HCT116 (cell line): Measurements from ENCODE around the gene ASCC1.

Experiments used
- ATF3 ChIP-seq: IDR thresholded peaks from 2 replicates; pipeline ENCODE4 v1.6.1; 2012
- CEBPB ChIP-seq: IDR thresholded peaks from 2 replicates; pipeline ENCODE4 v1.6.1; 2012; ENCODE audit warnings: low read depth
- EGR1 ChIP-seq: IDR thresholded peaks from 2 replicates; pipeline ENCODE4 v1.6.1; 2012; ENCODE audit warnings: low read depth
- ELF1 ChIP-seq: IDR thresholded peaks from 2 replicates; pipeline ENCODE4 v1.6.1; 2012; ENCODE audit warnings: low read depth, borderline replicate concordance
- EZH2 ChIP-seq: fragments of 200-600 bp; sonication (generic); IDR thresholded peaks from 2 replicates; pipeline ENCODE4 v1.6.1; 2017; ENCODE audit warnings: antibody characterized with exemption, mixed run types
- FOSL1 ChIP-seq: IDR thresholded peaks from 2 replicates; pipeline ENCODE4 v1.6.1; 2012; ENCODE audit warnings: low read depth
- POLR2A ChIP-seq: IDR thresholded peaks from 2 replicates; pipeline ENCODE4 v1.7.0; 2011; ENCODE audit warnings: borderline replicate concordance; ENCODE audit not compliant: insufficient read depth, insufficient read length; ENCODE audit errors: extremely low read depth
- POLR2AphosphoS5 ChIP-seq: IDR thresholded peaks from 2 replicates; pipeline ENCODE4 v1.6.1; 2011; ENCODE audit warnings: mild to moderate bottlenecking, low read depth, low read length, moderate library complexity
- RAD21 ChIP-seq: IDR thresholded peaks from 2 replicates; pipeline ENCODE4 v1.6.1; 2012; ENCODE audit warnings: low read depth, mild to moderate bottlenecking
- SIN3A ChIP-seq: IDR thresholded peaks from 2 replicates; pipeline ENCODE4 v1.6.1; 2012; ENCODE audit warnings: low read depth
- SP1 ChIP-seq: IDR thresholded peaks from 2 replicates; pipeline ENCODE4 v1.6.1; 2012; ENCODE audit warnings: low read depth
- YY1 ChIP-seq: IDR thresholded peaks from 2 replicates; pipeline ENCODE4 v1.6.1; 2011; ENCODE audit warnings: low read length, low read depth, moderate library complexity, mild to moderate bottlenecking; ENCODE audit not compliant: insufficient replicate concordance; ENCODE audit errors: extremely low read depth
- TF ChIP-seq, protein P1 (sequence below): IDR thresholded peaks from 2 replicates; pipeline ENCODE4 v1.6.1; 2012
- TF ChIP-seq, protein P2 (sequence below), 3 experiments: fragments of 200-600 bp in 1 of 3; sonication (generic) in 1 of 3; IDR thresholded peaks in 2 of 3; conservative IDR thresholded peaks in 1 of 3; 2 replicates each; pipeline ENCODE4 v1.5.1; 2012 to 2017; ENCODE audit warnings: low read depth in 2 of 3, low read length in 2 of 3, antibody characterized with exemption in 1 of 3, borderline replicate concordance in 1 of 3, control low read depth in 1 of 3, mild to moderate bottlenecking in 1 of 3, mixed read lengths in 1 of 3, mixed run types in 1 of 3, moderate library complexity in 1 of 3; ENCODE audit not compliant: insufficient read depth in 1 of 3

DNA sequence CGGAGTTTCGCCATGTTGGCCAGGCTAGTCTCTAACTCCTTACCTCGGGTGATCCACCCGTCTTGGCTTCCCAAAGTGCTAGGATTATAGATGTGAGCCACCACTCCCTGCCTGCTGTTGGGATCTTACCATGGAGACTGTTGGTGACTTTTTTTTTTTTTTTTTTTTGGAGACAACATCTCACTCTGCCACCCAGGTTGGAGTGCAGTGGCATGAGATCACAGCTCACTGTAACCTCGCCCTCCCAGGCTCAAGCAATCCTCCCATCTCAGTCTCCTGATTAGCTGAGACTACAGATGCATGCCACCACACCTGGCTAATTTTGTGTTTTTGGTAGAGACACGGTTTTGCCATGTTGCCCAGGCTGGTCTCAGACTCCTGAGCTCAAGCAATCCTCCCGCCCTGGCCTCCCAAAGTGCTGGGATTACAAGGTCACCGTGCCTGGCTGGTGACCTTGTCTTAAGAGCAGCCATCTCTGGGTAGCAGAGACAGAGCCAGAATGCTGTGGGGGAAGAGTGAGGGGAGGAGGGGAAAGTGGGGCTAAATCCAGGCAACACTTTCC, 25.7 kb upstream of the ASCC1 start:
- TF ChIP-seq, protein P1, sequence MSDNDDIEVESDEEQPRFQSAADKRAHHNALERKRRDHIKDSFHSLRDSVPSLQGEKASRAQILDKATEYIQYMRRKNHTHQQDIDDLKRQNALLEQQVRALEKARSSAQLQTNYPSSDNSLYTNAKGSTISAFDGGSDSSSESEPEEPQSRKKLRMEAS: no peak
- TF ChIP-seq, protein P2, sequence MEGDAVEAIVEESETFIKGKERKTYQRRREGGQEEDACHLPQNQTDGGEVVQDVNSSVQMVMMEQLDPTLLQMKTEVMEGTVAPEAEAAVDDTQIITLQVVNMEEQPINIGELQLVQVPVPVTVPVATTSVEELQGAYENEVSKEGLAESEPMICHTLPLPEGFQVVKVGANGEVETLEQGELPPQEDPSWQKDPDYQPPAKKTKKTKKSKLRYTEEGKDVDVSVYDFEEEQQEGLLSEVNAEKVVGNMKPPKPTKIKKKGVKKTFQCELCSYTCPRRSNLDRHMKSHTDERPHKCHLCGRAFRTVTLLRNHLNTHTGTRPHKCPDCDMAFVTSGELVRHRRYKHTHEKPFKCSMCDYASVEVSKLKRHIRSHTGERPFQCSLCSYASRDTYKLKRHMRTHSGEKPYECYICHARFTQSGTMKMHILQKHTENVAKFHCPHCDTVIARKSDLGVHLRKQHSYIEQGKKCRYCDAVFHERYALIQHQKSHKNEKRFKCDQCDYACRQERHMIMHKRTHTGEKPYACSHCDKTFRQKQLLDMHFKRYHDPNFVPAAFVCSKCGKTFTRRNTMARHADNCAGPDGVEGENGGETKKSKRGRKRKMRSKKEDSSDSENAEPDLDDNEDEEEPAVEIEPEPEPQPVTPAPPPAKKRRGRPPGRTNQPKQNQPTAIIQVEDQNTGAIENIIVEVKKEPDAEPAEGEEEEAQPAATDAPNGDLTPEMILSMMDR (IDR thresholded peaks at IDR 0.05 in 2 of 3, conservative IDR thresholded peaks at IDR 0.05 in 1 of 3; ENCODE audit: borderline replicate concordance in 1 of 3, insufficient read depth in 1 of 3, low read depth in 2 of 3, low read length in 2 of 3): no peak
- TF ChIP-seq ELF1 (no peak), FOSL1 (no peak), EZH2 (no peak), POLR2A (no peak), SP1 (no peak), ATF3 (no peak), POLR2AphosphoS5 (no peak), SIN3A (no peak), CEBPB (no peak), YY1 (no peak), RAD21 (no peak), EGR1 (no peak)
